ENCODE results near the gene IL34. TPM values are rescaled to one million over a fixed set of nuclear protein-coding genes. Genes with fewer than 3 reads are reported as not detected.

Gene IL34
- total and polyA plus RNA-seq, 2 of the 8 experiments (the other 6 are each of a cell fraction or from before 2014, with no cell fraction given), result 4.6 to 5.6 TPM

DNA sequence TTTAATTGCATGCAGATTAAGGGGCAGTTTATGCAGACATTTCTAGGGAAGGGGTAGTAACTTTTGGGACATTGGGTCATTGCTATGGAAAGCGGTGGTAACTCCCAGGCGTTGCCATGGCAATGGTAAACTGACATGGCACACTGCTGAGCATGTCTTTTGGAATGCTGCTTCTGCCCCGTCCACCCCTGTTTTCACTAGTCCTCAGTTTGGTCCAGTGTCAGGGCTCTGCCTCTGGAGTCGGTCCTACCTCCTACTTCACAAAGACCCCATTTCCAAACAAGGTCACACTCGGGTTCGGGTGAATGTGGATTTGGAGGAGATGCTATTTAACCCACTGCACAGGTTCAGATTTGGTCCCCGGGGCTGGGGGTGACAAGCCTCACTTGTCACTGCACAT, 2.9 kb downstream of the IL34 start:
- CTCF ChIA-PET (ENCODE audit: partially characterized antibody), result interaction anchor here (0.6 to 1.7 kb wide), 5 partner anchors 9 to 397 kb away, joined by 3 to 5 read pairs (median 3); no protein-coding TSS in a partner anchor
- TF ChIP-seq BCL11A (IDR thresholded peaks at IDR 0.05; ENCODE audit: low read depth in 2 of 2, low read length in 2 of 2), result no peak
- no peak for TF ChIP-seq POLR2A (IDR thresholded peaks at IDR 0.05; ENCODE audit: control extremely low read depth in 1 of 2, low read depth in 2 of 2, low read length in 2 of 2)
- no peak for TF ChIP-seq EGR1 (IDR thresholded peaks at IDR 0.05; ENCODE audit: borderline replicate concordance, low read depth, low read length)
- TF ChIP-seq RXRA (IDR thresholded peaks at IDR 0.05; ENCODE audit: insufficient read depth, low read depth, low read length), result no peak
- TF ChIP-seq POU5F1 (IDR thresholded peaks at IDR 0.05; ENCODE audit: low read depth, low read length), result no peak
- no peak for TF ChIP-seq RAD21 (IDR thresholded peaks at IDR 0.05 in 1 of 2, conservative IDR thresholded peaks at IDR 0.05 in 1 of 2; ENCODE audit: low read depth in 2 of 2, low read length in 2 of 2)
- TF ChIP-seq SRF (IDR thresholded peaks at IDR 0.05; ENCODE audit: low read depth, low read length), result no peak
- TF ChIP-seq POLR2AphosphoS5 (IDR thresholded peaks at IDR 0.05; ENCODE audit: low read depth, low read length), result no peak
- TF ChIP-seq CEBPB (IDR thresholded peaks at IDR 0.05; ENCODE audit: low read depth, low read length), result no peak
- TF ChIP-seq, protein P1, sequence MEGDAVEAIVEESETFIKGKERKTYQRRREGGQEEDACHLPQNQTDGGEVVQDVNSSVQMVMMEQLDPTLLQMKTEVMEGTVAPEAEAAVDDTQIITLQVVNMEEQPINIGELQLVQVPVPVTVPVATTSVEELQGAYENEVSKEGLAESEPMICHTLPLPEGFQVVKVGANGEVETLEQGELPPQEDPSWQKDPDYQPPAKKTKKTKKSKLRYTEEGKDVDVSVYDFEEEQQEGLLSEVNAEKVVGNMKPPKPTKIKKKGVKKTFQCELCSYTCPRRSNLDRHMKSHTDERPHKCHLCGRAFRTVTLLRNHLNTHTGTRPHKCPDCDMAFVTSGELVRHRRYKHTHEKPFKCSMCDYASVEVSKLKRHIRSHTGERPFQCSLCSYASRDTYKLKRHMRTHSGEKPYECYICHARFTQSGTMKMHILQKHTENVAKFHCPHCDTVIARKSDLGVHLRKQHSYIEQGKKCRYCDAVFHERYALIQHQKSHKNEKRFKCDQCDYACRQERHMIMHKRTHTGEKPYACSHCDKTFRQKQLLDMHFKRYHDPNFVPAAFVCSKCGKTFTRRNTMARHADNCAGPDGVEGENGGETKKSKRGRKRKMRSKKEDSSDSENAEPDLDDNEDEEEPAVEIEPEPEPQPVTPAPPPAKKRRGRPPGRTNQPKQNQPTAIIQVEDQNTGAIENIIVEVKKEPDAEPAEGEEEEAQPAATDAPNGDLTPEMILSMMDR (IDR thresholded peaks at IDR 0.05; ENCODE audit: control extremely low read depth in 1 of 3, insufficient read depth in 1 of 3, low read depth in 1 of 3, low read length in 3 of 3), result no peak
- TF ChIP-seq JUN (IDR thresholded peaks at IDR 0.05; ENCODE audit: low read depth, low read length), result no peak
- TF ChIP-seq SIRT6 (IDR thresholded peaks at IDR 0.05; ENCODE audit: low read length), result no peak

More for the DNA sequence above, 2.9 kb downstream of the IL34 start:
- Histone ChIP-seq H3K27me3 (replicated peaks in 1 of 4; ENCODE audit: control insufficient read depth in 3 of 4, extremely low read depth in 1 of 4, insufficient read depth in 3 of 4, low read length in 3 of 4) (no peaks in the 10 kb centered on the region; a peak in 2 of 7 replicates), H3K4ac (replicated peaks; ENCODE audit: insufficient read length, low read depth, low read length) (no peak overlapping the region), H2BK15ac (ENCODE audit: low read length) (no peak overlapping the region), H3K79me1 (ENCODE audit: low read depth, low read length) (no peaks in the 10 kb centered on the region), H3K23ac (ENCODE audit: insufficient read length) (no peak overlapping the region), H3K56ac (replicated peaks; ENCODE audit: insufficient read length, low read depth, low read length) (no peak overlapping the region), H2BK5ac (ENCODE audit: low read depth, low read length) (no peak overlapping the region), H3K14ac (ENCODE audit: insufficient read length) (no peak overlapping the region), H3K9ac (replicated peaks in 1 of 4; ENCODE audit: extremely low read depth in 1 of 4, low read depth in 3 of 4, low read length in 3 of 4) (no peak overlapping the region), H3K36me3 (ENCODE audit: control insufficient read depth in 2 of 4, insufficient read depth in 4 of 4, low read length in 3 of 4) (no peaks in the 10 kb centered on the region), H2BK20ac (ENCODE audit: low read length) (no peak overlapping the region), H3K4me3 (ENCODE audit: extremely low read depth in 1 of 4, insufficient read depth in 2 of 4, low read depth in 3 of 4, low read length in 4 of 4) (no peak overlapping the region; a peak in 1 of 8 replicates), H3K79me2 (ENCODE audit: control insufficient read depth in 1 of 2, insufficient read depth in 2 of 2, low read length in 2 of 2) (no peaks in the 10 kb centered on the region), H4K5ac (ENCODE audit: insufficient read length, low read depth, low read length) (no peak overlapping the region), H3K4me1 (replicated peaks in 1 of 4; ENCODE audit: control insufficient read depth in 3 of 4, insufficient read depth in 4 of 4, low read length in 3 of 4) (peaks cover 0 to 3% (median 0%) of the 10 kb centered on the region in 4 experiments; a peak in 2 of 7 replicates), H2BK12ac (ENCODE audit: low read depth, low read length) (no peak overlapping the region), H4K20me1 (replicated peaks in 1 of 2; ENCODE audit: control insufficient read depth in 1 of 2, insufficient read depth in 2 of 2, low read length in 2 of 2) (peaks cover 0 to under 1% of the 10 kb centered on the region in 2 experiments), H4K91ac (replicated peaks; ENCODE audit: insufficient read length, low read length) (no peak overlapping the region), H3K27ac (ENCODE audit: low read depth, low read length) (no peak overlapping the region), H2AFZ (ENCODE audit: low read length) (no peak overlapping the region), H3K23me2 (ENCODE audit: low read depth, low read length) (no peaks in the 10 kb centered on the region; the same call in 1 of the 2 replicates), H3K4me2 (ENCODE audit: insufficient read depth in 1 of 2, low read depth in 2 of 2, low read length in 2 of 2) (no peak overlapping the region), H3K9me3 (ENCODE audit: insufficient read depth in 2 of 2, low read depth in 1 of 2, low read length in 1 of 2) (no peaks in the 10 kb centered on the region; a peak in 1 of 4 replicates), H2BK120ac (replicated peaks; ENCODE audit: low read depth, low read length) (no peak overlapping the region), H4K8ac (ENCODE audit: extremely low read depth, insufficient read depth, low read length) (no peak overlapping the region), H3K18ac (ENCODE audit: extremely low read depth, low read length) (no peak overlapping the region), H2AK5ac (ENCODE audit: low read depth, low read length) (no peak overlapping the region)
- WGBS, 2 experiments (ENCODE audit: extremely low coverage in 1 of 2, insufficient coverage in 1 of 2, insufficient read length in 1 of 2, insufficient replicate concordance in 2 of 2, low coverage in 1 of 2, low lambda C conversion rate in 2 of 2, missing lambda C conversion rate in 1 of 2), result 98% methylated on average over 7 of the region's 7 CpGs; no CpG with 5 or more reads in 1 of the 2 experiments
- DNase-seq (ENCODE audit: low read depth in 1 of 2, low spot score in 2 of 2) (no peak), FAIRE-seq (no peak)
- POLR2A ChIA-PET (ENCODE audit: partially characterized antibody), result interaction anchor here (0.6 to 1.3 kb wide), 3 partner anchors 9 to 39 kb away, joined by 3 to 4 read pairs (median 3); no protein-coding TSS in a partner anchor

Data from H1 (cell line).